HG03025 (cell line): ENCODE results near the gene SLC25A41.

Experiments used
- ATAC-seq: cut with Tn5 transposase; IDR thresholded peaks from one replicate; pipeline ENCODE4 v1.9.1; 2021; ENCODE audit warnings: mild to moderate bottlenecking, moderate library complexity; ENCODE audit not compliant: unreplicated experiment, low FRiP score

Gene SLC25A41

DNA sequence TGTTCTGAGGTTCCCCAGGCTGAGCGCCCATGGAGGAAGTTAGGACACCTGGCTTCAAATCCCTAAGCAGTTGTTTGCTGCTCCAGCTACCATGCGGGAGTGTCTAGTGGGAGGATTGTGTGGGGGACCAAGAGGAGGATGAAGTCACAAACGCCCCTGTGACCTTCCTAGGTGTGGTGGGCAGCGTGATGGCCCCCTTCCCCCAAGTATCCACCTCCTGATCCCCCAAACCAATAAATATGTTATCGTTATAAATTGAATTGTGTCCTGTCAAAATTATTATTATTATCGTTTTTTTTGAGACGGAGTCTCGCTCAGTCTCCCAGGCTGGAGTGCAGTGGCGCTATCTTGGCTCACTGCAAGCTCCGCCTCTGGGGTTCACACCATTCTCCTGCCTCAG, at the start of gene SLC25A41:
Gene SLC25A41, minus strand, starts transcription at position 101 of the 400 bp plus-strand sequence. Its CDS starts 70 bp downstream, at position 31.
- no peak for ATAC-seq

DNA sequence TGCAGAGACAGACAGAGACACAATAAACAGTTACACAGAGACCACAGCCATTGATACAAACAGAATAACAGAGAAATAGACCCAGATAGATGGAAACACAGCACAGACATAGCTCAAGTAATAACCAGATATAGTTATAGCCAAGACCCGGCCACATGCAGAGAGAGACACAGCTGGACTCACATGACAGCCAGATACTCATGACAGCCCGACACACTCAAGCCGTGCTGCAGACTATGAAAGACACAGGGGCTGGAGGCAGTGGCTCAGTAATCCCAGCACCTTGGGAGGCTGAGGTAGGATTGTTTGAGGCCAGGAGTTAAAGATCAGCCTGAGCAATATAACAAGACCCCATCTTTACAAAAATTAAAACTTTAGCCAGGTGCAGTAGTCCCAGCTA, 49.7 kb upstream of the SLC25A41 start:
- ATAC-seq = no peak

DNA sequence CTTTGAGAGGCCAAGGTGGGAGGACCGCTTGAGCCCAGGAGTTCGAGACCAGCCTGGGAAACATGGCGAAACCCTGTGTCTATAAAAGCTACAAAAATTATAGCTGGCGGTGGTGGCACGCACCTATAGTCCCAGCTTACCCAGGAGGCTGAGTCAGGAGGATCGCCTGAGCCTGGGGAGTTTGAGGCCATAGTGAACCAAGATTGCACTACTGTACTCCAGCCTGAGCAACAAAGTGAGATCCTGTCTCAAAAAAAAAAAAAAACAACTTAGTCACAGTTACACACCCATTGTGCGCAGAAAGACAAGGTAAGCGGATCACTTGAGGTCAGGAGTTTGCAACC, 48.8 kb upstream of the SLC25A41 start:
- no peak for ATAC-seq

DNA sequence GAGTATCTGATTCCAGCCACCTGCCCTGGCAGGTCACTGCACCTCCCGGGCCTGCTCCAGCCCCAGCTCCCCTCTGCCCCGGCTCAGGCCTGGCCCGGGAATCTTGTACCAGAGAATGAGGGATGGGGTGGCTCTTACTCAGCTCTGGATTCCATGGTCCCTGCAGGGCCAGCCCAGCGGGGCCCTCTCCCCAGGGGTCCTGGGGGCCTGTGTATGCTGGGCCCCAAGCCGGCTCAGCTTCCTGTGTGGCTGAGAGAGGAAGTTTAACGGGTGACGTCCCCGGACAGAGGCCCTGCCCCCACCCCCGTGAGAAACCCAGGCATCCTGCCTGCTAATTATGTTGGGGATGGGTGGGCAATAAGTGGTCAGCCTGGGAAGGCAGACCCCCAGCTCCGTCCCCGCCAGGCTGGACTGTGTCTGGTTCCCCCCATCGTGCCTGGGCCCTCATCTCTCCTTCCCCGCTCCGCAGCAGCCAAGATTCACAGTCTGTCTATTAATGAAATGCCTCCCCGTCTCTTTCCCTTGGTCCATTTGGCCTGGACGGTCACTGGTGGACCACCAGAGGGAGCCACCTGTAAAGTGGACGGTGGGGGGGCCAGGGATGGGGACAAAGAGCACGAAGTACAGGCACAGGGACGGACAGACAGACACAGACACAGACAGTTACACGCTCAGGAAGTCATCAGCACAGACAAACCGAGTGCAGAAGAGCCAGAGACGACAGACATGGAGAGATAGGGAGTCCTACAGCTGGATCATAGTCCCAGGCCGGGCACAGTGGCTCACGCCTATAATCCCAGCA, 48.2 kb upstream of the SLC25A41 start, which contains the start of gene DENND1C:
Gene DENND1C, minus strand, starts transcription at position 247 of the 802 bp plus-strand sequence. Its CDS starts 92 bp downstream, at position 155.
- ATAC-seq = no peak

DNA sequence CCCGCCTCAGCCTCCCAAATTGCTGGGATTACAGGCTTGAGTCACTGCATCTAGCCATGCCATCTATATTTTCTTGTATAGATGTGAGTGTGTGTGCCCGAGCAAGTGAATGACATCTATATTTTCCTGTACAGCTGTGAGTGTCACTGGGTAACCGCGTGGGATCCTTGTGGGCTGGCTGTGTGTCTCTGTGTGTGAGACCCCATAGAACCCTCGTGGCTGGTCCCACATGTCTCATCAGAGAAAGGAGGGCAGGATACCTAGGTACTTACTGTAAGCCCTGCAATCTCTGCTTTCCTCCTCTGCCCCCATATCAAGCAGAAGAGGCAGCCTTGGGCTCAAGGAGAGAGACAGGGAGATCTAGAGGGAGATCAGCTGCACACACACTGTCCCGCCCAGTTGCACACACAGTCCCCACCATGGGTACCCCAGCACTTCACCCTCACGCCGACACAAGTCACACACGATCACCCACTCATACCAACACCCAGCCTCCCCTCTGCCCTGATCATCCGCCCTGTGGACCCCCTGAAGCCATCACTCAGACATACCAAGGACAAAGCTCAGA, 47.4 kb upstream of the SLC25A41 start:
- ATAC-seq = no peak

DNA sequence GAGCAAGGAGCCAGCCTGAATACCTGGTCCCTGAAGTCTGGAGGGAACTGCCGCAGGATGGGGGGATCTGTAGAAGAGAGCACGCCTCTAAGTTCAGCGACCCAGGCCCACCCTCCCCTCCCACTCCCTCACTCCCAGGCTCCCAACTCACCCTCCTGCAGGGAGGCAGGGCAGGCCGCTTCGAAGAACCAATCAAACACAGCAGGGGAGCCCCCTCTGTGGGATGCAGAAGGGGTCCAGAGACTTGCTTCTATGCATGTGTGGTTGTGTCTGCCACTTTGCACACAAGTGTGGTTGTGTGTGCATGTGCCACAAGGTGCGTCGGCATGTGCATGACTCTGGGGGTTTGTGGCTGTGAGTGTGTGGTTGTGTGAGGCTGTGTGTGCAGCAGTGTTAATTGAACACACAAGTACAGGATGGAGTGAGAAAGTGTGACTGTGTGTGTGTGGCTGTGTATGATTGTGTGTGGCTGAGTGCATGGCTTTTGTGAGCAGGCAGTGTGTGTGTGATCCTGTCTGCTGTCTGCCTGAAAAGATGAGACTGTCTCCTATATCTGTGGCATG, 46.4 kb upstream of the SLC25A41 start:
- no peak for ATAC-seq

DNA sequence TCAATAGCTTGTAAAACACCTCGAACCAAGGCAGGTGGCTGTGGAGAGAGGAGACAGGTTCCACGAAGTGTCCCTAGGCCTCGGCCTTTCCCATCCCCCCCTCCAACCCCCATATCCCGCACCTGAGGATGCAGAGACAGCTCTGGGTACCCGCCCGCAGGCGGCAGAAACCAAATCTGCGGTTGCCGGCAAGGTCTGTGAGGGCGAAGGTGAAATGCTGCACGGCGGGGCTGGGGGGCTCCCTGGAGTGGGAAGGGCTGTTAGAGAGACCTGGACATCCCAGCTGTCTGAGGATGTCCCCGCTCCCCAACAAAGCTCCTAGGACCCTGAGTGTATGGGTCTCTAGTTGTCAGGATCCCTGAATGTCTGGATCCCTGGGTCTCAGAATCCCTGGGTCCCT, 45.3 kb upstream of the SLC25A41 start:
- no peak for ATAC-seq

DNA sequence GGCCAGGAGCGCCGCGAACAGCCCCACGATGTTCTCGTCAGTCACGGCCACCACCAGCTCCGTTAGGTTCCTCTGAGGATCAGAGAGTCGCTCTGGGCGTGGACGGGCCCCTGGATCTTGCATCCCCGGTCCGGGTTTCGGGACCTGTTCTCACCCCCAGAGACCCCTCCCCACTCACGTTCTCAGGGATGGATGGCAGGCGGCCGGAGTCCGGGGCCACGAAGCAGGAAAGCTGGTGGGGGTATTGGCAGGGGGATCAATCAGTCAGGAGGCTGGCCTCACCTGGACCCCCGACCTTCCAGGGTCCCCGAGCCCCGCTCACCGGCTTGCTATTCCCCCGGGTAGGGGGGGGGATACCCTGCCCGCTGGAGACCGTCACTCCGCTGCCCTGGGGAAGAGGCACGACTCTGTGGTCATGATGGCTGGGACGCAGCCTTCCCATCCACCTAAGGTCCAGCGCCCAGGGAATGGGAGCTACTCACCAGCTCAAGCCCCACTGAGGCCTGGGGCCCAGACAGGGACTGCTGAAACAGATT, 43.4 kb upstream of the SLC25A41 start:
- ATAC-seq = no peak

DNA sequence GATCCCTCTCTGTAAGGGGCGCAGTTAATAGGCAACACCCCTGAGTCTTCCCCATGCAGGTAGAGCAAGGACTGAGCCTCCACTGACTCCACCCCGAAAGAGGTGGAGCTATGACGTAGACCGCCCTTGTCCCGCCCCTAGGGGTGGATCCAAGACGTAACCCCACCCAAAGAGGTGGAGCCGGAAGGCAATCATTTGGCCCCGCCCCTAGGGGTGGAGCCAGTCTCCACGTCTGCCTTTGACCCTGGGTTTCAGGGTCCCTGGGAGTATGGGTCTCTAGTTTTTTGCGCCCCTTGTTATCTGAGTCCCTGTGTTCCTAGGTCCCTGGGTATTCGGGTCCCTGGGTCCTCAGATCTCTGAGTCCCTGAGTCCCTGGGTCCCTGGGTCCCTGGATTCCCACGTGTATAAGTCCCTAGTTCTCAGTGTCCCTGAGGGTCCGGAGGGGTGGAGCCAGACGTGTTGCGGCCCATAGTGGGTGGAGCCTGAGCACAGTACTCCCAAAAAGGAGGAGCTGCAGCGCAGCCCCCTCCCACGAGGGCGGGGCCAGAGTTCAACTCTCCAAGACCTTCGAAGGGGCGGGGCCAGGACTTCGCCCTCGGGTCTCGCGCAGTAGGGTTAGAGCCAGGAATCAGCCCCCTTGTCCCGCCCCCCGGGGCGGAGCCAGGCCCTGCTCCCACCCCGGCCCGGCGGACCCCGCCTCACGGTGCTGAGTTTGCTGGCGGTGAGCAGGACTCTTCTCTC, 42.8 kb upstream of the SLC25A41 start:
- ATAC-seq = no peak

DNA sequence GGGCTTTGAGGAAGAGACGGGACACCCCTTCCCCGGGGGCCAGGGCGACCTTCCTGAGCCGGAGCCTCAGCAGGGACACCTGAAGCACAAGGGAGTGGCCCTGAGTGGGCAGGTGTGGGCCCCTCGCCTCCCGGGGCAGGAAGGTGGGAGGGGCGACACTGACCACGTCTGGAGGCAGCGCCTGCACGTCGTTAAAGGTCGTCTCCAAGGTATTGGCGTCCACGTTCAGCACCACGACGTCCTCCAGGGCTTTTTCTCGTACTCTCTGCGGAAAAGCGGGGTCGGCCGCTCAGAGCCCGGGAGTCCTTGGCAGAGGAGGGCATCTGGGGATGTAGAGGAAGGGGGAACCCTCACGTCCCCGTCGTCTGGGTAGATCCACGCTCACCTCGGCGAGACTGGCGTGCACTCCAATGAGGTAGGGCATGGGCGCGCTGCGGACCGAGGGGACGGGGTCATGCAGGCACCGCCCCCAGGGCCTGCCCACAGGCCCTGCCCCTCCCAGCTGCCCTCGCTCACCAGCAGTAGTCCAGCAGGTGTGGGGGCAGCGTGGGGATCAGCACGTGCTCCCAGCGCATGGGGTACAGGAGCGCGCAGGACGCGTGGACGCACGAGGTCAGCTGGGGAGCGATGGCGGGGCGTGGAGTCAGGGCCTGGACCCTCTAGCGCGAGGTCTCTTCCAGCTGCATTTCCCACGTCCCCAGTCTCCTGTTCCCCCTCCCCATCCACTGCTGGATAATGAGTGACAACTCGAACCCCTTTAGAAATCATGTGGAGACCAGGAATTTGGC, 42.0 kb upstream of the SLC25A41 start:
- ATAC-seq = no peak

DNA sequence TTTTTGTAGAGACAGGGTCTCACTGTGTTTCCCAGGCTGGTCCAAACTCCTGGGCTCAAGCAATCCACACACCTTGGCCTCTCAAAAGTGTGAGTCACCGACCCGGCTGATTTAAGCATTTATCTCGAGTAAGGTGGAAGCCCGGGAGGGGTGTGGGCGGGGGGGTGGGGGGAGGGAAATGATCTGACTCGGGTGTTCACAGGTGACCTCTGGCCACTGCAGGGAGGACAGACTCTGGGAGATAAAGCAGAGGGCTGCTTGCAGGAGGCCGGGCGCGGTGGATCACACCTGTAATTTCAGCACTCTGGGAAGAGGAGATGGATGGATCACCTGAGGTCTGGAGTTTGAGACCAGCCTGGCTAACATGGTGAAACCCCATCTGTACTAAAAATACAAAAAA, 40.1 kb upstream of the SLC25A41 start:
- ATAC-seq = no peak

DNA sequence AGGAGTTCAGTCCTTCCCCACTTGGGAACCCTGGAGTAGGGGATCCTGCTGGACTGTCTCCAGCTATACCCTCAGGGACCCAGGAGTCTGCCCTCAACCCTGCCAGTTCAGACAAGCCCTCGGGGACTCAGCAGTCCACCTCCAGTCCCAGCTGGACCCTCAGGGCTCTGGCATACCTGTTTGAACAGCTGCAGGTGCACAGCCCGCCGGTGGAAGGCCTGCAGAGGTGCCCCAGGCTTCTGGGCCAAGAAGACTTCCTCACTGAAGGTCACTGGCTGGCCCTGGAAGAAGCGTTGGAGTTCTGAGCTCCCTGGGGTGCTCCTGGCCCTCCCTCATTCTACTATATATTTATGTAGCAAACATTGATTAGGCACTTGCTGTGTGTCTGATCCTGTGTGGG, 39.1 kb upstream of the SLC25A41 start:
- ATAC-seq = no peak

DNA sequence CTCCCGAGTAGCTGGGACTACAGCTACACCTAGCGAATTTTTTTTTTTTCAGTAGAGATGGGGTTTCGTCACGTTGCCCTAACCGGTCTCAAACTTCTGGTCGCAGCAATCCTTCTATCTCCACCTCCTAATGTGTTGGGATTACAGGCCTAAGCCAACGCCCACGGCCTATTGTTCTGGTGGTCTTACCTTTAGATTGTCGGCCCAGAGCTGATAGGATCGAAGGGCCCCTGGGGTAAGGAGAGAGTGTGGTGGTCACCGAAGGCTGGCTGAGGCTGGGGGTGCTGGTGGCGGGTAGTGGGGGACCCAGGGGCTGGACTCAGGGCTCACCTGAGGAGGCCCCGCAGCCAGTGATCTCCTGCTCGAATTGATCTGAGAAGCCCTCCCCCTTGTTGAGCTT, 37.5 kb upstream of the SLC25A41 start:
- no peak for ATAC-seq

DNA sequence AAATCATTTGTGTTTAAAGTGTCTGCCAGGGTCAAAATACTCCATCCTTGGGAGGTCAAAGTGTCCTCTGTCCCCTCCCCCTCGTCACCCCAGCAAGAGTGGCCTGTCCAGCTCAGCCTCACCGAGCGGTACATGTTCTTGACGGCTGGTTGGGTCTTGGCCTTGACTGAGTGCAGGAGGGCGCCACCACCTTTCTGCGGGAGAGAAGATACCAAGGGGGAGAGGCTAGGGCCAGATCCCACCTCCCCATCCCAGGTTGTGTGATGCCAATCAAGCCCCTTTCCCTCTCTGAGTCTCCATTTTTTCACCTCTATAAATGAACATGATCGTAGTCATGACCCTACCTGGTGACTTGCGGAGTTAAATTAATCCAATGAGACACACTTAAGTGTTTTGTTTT, 36.6 kb upstream of the SLC25A41 start:
- ATAC-seq = no peak

DNA sequence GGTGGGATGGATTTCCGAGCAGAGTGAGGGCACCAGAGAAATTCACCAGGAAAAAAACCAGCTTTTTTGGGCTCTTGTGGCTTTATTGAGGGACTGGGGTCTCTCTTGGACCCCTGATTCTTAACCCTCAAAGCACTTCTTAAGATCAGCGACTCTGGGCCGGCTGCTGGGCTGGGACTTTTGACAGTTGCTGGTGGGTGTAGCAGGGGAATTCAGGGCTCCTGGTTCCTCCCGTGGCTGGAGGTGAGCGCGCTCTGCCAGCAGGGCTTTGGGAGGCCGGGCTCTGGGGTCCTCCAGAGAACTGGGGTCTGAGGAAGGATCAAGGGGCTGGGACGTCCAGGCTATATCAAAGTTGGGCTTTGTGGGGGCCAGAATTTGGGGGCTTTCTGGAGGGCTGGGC, 33.8 kb upstream of the SLC25A41 start:
- no peak for ATAC-seq

DNA sequence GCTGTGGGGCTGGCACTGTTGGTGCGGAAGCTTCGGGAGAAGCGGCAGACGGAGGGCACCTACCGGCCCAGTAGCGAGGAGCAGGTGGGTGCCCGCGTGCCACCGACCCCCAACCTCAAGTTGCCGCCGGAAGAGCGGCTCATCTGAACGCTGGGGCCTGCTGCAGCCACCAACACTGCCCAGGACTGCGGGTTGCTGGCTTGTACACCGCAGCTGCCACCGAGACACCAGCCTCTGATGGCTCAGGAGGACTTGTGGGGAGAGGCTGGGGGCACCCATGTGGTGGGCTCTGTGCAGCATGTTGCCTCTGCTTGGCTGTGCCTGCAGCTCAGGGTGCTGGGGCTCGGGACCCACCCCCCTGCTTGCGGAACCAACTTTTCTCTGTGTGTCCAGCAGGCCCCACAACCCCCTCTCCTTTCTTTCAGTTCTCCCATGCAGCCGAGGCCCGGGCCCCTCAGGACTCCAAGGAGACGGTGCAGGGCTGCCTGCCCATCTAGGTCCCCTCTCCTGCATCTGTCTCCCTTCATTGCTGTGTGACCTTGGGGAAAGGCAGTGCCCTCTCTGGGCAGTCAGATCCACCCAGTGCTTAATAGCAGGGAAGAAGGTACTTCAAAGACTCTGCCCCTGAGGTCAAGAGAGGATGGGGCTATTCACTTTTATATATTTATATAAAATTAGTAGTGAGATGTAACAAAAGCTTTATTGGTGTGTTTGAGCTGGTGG, 33.1 kb upstream of the SLC25A41 start:
- no peak for ATAC-seq

DNA sequence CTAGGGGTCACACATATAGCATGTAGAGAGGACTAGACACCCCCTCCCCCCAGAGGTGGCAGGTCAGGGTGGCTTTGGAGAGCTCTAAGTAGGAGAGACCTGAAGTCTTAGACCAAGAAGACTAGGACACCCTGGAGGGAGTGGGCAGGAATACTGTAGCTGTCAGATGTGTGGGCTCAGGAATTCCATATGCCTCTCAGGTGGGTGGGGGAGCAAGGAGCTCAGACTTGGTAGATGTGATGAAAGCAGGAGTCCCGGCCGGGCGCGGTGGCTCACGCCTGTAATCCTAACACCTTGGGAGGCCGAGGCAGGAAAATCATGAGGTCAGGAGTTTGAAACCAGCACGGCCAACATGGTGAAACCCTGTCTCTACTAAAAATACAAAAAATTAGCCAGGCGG, 32.1 kb upstream of the SLC25A41 start:
- ATAC-seq = no peak

DNA sequence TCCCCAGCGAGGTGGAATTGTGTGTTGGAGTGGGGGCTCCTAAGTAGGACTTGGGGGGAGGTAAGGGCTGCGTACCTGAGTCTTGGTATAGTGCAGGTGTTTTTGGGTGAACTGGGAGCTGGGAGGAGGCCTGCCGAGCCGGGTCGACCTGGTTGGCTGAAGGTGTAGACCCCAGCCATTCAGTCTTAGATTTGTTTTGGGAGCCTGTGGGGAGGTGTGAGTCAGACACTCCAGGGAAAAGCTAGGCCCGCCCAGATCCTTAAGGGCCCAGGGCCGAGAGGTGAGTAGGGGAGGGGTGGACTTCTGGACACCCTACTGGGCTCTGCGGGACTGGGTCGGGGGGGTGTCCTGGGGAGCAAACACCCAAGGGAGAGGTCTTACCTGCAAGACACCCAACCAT, 31.4 kb upstream of the SLC25A41 start:
- ATAC-seq = no peak

DNA sequence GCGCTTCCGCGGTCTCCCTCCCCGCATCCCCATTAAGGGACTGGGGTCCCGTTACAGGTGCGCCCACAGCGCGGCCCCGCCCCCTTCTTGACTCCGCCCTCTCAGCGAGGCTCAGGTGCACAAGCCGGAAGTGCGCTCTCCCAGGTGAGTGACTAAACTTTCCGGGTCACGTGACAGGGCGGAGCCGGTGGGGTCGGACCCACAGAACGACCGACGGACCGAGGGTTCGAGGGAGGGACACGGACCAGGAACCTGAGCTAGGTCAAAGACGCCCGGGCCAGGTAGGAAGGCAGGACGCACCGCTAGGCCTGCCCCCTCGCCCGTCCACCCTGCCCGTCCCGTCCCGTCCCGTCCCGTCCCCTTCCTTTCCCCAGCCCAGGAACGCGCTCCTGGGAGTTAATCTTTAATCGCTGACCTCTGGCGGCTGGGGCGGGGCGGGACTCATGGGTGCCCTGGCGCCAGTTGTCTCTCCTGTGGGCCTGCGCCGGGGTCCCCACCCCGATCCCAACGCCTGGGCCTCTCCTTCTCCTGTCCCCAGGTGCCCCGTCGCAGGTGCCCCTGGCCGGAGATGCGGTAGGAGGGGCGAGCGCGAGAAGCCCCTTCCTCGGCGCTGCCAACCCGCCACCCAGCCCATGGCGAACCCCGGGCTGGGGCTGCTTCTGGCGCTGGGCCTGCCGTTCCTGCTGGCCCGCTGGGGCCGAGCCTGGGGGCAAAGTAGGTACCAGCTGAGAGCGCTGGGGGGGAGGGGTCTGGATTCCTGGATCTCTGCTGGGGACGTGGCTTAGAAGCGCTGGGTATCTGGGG, 30.7 kb upstream of the SLC25A41 start, which contains the start of gene CRB3:
Gene CRB3, plus strand, starts transcription at position 202 of the 804 bp plus-strand sequence. Its CDS starts 431 bp downstream, at position 633.
- no peak for ATAC-seq
